ENCODE data around the gene LECT2. TPM values are rescaled to one million over a fixed set of nuclear protein-coding genes. Genes with fewer than 3 reads are reported as not detected.

Gene LECT2
- total RNA-seq, 4 donors from 2014 or later = not detected

DNA sequence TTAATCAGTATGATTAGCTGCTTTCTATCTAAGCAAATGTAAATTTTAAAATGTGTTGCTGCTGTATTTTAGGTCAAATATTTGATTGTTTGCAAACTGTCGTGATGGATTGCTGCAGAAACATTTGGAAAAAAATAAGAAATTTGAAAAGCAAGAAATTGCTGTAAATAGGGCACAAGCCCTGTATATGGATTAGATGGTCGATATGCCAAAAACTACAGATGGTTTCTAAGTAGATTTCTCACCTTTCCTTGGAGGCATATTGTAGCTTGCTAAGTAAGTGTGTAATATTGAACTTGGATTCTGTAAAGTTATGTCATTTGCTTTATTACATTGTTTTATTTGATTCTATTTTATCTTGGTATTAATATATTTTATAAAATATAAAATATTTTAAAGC, 13.1 kb downstream of the LECT2 start:
- no peak for DNase-seq
- no peak for ATAC-seq
- Histone ChIP-seq H3K4me1 (no peaks in the 10 kb centered on the region), H3K9me3 (no peaks in the 10 kb centered on the region), H3K27me3 (no peaks in the 10 kb centered on the region), H3K4me3 (no peak overlapping the region), H3K27ac (no peak overlapping the region), H3K36me3 (no peaks in the 10 kb centered on the region)
- in situ Hi-C loops (cut with MboI; ENCODE audit: low sequenced_read_pairs in 4 of 4) = loop anchor here in 3 of 4 donors (5.0 to 10.0 kb wide), 4 partner anchors 133 to 273 kb away; no protein-coding TSS in a partner anchor
- intact Hi-C loops (cut with DNase I; ENCODE audit: low total_unique reads) = no loop called here
- TF ChIP-seq, protein P1, sequence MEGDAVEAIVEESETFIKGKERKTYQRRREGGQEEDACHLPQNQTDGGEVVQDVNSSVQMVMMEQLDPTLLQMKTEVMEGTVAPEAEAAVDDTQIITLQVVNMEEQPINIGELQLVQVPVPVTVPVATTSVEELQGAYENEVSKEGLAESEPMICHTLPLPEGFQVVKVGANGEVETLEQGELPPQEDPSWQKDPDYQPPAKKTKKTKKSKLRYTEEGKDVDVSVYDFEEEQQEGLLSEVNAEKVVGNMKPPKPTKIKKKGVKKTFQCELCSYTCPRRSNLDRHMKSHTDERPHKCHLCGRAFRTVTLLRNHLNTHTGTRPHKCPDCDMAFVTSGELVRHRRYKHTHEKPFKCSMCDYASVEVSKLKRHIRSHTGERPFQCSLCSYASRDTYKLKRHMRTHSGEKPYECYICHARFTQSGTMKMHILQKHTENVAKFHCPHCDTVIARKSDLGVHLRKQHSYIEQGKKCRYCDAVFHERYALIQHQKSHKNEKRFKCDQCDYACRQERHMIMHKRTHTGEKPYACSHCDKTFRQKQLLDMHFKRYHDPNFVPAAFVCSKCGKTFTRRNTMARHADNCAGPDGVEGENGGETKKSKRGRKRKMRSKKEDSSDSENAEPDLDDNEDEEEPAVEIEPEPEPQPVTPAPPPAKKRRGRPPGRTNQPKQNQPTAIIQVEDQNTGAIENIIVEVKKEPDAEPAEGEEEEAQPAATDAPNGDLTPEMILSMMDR (IDR thresholded peaks at IDR 0.05 in 4 of 5, conservative IDR thresholded peaks at IDR 0.05 in 1 of 5) = no peak
- no peak for TF ChIP-seq POLR2A (IDR thresholded peaks at IDR 0.05)

GRCh38 chr5:135937245-135937911, 17.4 kb downstream of the LECT2 start:
- Histone ChIP-seq H3K4me3 (no peak overlapping the region), H3K4me1 (no peaks in the 10 kb centered on the region), H3K27ac (no peak overlapping the region), H3K27me3 (no peaks in the 10 kb centered on the region), H3K9me3 (no peaks in the 10 kb centered on the region), H3K36me3 (no peaks in the 10 kb centered on the region)
- no peak for ATAC-seq
- intact Hi-C loops (cut with DNase I; ENCODE audit: low total_unique reads) = no loop called here
- in situ Hi-C loops (cut with MboI; ENCODE audit: low sequenced_read_pairs in 4 of 4) = no loop called here
- no peak for TF ChIP-seq POLR2A (IDR thresholded peaks at IDR 0.05)
- TF ChIP-seq, protein P1 (IDR thresholded peaks at IDR 0.05 in 4 of 5, conservative IDR thresholded peaks at IDR 0.05 in 1 of 5) = no peak
- no peak for DNase-seq

- TF ChIP-seq, protein P1 (IDR thresholded peaks at IDR 0.05 in 4 of 5, conservative IDR thresholded peaks at IDR 0.05 in 1 of 5) = no peak
- no peak for TF ChIP-seq POLR2A (IDR thresholded peaks at IDR 0.05)
- in situ Hi-C loops (cut with MboI; ENCODE audit: low sequenced_read_pairs in 4 of 4) = no loop called here
- H3K27ac ChIP-seq = no peak overlapping the region
- no peaks in the 10 kb centered on the region for H3K36me3 ChIP-seq
- H3K4me1 ChIP-seq = peaks cover 0 to 2% of the 10 kb centered on the region in 2 donors
- intact Hi-C loops (cut with DNase I; ENCODE audit: low total_unique reads) = no loop called here
- H3K27me3 ChIP-seq = peaks cover 12 to 18% (median 16%) of the 10 kb centered on the region in 3 donors
- ATAC-seq = no peak
- DNase-seq = no peak
- H3K9me3 ChIP-seq = no peaks in the 10 kb centered on the region
- H3K4me3 ChIP-seq = no peak overlapping the region
Measured at GRCh38 chr5:135934939-135935338, 19.8 kb downstream of the LECT2 start.

DNA sequence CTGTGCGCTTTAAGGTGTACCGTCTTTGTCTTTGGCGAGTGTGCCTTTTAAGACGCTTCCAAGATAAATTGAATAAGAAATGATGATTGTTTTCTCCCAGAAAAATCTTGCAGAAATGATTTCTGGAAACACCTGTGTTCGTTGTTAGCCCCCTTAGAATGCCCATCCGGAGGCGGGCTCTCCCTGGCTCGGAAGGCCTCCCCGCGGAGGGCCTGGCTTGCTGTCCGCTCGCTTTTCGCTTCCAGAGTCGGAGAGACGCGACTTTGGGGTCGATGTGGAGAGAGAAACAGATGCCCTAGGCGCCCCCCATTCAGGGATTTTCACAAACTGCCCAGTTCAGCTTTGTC, 23.9 kb downstream of the LECT2 start:
- Histone ChIP-seq H3K36me3 (no peaks in the 10 kb centered on the region), H3K4me3 (no peak overlapping the region), H3K27me3 (peaks cover 41 to 54% (median 49%) of the 10 kb centered on the region in 3 donors), H3K4me1 (peaks cover 0 to 4% of the 10 kb centered on the region in 2 donors), H3K27ac (no peak overlapping the region), H3K9me3 (no peaks in the 10 kb centered on the region)
- intact Hi-C loops (cut with DNase I; ENCODE audit: low total_unique reads) = no loop called here
- in situ Hi-C loops (cut with MboI; ENCODE audit: low sequenced_read_pairs in 4 of 4) = no loop called here
- DNase-seq (no peak), ATAC-seq (no peak)
- TF ChIP-seq POLR2A (IDR thresholded peaks at IDR 0.05) = no peak
- TF ChIP-seq, protein P1 (IDR thresholded peaks at IDR 0.05 in 4 of 5, conservative IDR thresholded peaks at IDR 0.05 in 1 of 5) = no peak
